CD4-positive, alpha-beta T cell treated with Interleukin-1 beta for 1 hour (primary cell): ENCODE measurements around the gene CEP19.

Experiments used
- DNase-seq, 2 donors: peaks; one replicate each; pipeline ENCODE4 v3.0.0-alpha.2; 2020 to 2022

CEP19 gene

DNA sequence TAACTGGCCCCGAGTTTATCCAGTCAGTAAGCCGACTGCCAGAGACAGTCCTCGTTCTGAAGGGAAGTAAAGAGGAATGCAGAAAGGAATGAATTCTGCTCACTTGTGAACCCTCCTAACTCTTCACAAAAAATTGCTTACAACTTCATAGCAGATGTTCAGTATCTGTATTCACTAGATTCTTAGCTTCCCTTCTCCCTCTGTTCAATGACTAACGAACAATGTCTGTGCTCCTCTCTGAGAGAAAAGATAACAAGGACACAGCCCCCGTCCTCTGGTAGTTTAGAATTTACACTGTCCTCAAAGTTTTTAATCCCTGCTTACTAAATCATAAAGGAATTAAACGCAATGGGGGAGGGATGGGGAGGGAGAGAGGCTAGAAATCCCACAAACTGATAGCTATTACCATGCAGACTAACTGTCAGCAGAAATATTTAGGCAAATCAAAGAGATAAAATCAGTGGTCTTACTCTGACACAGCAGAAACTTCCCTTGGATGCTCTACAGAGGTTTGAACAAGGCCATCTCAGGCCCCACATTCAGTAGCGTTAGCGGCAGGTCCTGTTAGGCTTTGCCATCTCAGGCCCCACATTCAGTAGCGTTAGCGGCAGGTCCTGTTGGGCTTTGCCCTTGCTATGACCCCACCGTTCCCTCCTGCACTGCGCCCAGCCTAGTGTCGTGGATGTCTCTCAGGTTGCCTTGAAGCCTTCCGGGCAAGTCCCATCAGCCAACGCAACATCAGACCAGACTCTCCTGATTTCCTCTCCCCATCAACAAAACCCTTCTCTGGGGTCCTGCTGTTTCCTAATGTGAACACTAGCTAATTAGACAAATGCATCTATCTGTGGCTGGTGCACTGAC, 49.1 kb downstream of the CEP19 start:
- DNase-seq: no peak

DNA sequence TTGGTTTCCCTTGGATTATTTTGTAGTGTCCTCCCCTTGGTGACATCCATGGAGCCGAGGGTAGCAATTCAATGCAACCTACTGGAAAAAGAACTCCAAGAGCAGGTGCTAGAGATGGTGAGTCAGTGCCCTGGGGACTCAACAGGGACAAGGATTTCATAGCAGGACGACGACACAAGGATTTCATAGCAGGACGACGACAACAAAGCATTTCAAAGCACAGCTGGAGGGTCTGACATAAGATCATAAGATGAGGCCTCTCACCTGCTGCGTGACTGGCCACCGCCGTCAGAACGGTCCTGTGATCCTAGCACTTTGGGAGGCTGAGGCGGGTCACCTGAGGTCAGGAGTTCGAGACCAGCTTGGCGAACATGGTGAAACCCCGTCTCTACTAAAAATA, 50.0 kb downstream of the CEP19 start:
- no peak for DNase-seq

DNA sequence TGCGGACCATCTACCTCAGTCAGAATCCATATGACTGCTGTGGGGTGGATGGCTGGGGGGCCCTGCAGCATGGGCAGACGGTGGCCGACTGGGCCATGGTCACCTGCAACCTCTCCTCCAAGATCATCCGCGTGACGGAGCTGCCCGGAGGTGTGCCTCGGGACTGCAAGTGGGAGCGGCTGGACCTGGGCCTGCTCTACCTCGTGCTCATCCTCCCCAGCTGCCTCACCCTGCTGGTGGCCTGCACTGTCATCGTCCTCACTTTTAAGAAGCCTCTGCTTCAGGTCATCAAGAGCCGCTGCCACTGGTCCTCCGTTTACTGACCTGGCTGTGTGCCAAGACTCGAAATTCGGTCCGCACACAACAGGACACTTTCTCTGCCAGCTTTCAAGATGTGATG, 50.6 kb downstream of the CEP19 start:
- DNase-seq: no peak

DNA sequence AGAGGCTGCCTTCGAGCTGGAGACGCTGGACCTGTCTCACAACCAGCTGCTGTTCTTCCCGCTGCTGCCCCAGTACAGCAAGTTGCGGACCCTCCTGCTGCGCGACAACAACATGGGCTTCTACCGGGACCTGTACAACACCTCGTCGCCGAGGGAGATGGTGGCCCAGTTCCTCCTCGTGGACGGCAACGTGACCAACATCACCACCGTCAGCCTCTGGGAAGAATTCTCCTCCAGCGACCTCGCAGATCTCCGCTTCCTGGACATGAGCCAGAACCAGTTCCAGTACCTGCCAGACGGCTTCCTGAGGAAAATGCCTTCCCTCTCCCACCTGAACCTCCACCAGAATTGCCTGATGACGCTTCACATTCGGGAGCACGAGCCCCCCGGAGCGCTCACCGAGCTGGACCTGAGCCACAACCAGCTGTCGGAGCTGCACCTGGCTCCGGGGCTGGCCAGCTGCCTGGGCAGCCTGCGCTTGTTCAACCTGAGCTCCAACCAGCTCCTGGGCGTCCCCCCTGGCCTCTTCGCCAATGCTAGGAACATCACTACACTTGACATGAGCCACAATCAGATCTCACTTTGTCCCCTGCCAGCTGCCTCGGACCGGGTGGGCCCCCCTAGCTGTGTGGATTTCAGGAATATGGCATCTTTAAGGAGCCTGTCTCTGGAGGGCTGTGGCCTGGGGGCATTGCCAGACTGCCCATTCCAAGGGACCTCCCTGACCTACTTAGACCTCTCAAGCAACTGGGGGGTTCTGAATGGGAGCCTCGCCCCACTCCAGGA, 51.5 kb downstream of the CEP19 start:
- no peak for DNase-seq

DNA sequence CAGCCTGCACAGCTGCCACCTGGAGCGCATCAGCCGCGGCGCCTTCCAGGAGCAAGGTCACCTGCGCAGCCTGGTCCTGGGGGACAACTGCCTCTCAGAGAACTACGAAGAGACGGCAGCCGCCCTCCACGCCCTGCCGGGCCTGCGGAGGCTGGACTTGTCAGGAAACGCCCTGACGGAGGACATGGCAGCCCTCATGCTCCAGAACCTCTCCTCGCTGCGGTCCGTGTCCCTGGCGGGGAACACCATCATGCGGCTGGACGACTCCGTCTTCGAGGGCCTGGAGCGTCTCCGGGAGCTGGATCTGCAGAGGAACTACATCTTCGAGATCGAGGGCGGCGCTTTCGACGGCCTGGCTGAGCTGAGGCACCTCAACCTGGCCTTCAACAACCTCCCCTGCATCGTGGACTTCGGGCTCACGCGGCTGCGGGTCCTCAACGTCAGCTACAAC, 52.1 kb downstream of the CEP19 start:
- no peak for DNase-seq
